Karpas-422 (cell line): ENCODE data around the gene TMEM144. TPM values are rescaled to one million over a fixed set of nuclear protein-coding genes. Genes with fewer than 3 reads are reported as not detected.

Experiments
- DNase-seq: peaks from one replicate; pipeline ENCODE4 v3.0.0-alpha.2; 2015
- H2AFZ ChIP-seq: fragments of 200-600 bp; sonication (generic); 2 replicates; pipeline ENCODE4 v1.6.1; 2014; ENCODE audit warnings: antibody characterized with exemption, low read length, mixed read lengths
- H3K27ac ChIP-seq: fragments of 200-600 bp; sonication (generic); 2 replicates; pipeline ENCODE4 v1.5.1; 2014; ENCODE audit warnings: mild to moderate bottlenecking, low read length, moderate library complexity
- H3K27me3 ChIP-seq: fragments of 200-600 bp; sonication (generic); 2 replicates; pipeline ENCODE4 v1.6.1; 2014; ENCODE audit warnings: low read length, mixed read lengths
- H3K36me3 ChIP-seq: fragments of 200-600 bp; sonication (generic); 2 replicates; pipeline ENCODE4 v1.6.1; 2014; ENCODE audit warnings: low read length, mixed read lengths; ENCODE audit not compliant: insufficient read depth
- H3K4me1 ChIP-seq: fragments of 200-600 bp; sonication (generic); 2 replicates; pipeline ENCODE4 v1.6.1; 2014; ENCODE audit warnings: mild to moderate bottlenecking, low read length, mixed read lengths
- H3K4me2 ChIP-seq: fragments of 200-600 bp; sonication (generic); 2 replicates; pipeline ENCODE4 v1.6.1; 2014; ENCODE audit warnings: low read length, low read depth, mild to moderate bottlenecking; ENCODE audit not compliant: poor library complexity, severe bottlenecking
- H3K4me3 ChIP-seq: fragments of 200-600 bp; sonication (generic); 2 replicates; pipeline ENCODE4 v1.5.1; 2014; ENCODE audit warnings: mild to moderate bottlenecking, antibody characterized with exemption, low read length, mixed read lengths
- H3K79me2 ChIP-seq: fragments of 200-600 bp; sonication (generic); 2 replicates; pipeline ENCODE4 v1.6.1; 2014; ENCODE audit warnings: mild to moderate bottlenecking, low read length, mixed read lengths
- H3K9ac ChIP-seq: fragments of 200-600 bp; sonication (generic); 2 replicates; pipeline ENCODE4 v1.6.0; 2014; ENCODE audit warnings: low read length
- H3K9me2 ChIP-seq: fragments of 200-600 bp; sonication (generic), shearing (Covaris generic); replicated peaks from 2 replicates; pipeline ENCODE4 v1.6.0; 2014; ENCODE audit warnings: mild to moderate bottlenecking, low read length, moderate library complexity; ENCODE audit not compliant: insufficient read depth
- H3K9me3 ChIP-seq: fragments of 300-700, 200-600 bp; sonication (generic); 2 replicates; pipeline ENCODE4 v1.6.1; 2014; ENCODE audit warnings: low read length, mixed read lengths
- H4K20me1 ChIP-seq: fragments of 200-600 bp; sonication (generic); 2 replicates; pipeline ENCODE4 v1.6.1; 2014; ENCODE audit warnings: mild to moderate bottlenecking, antibody characterized with exemption, low read length, low read depth; ENCODE audit not compliant: insufficient read depth
- total RNA-seq: library from RNA; depleted of rRNA; stranded (reverse); fragments of >200 nt; shearing (Covaris generic); gene quantifications from 2 replicates; pipeline ENCODE4 v1.2.3, GENCODE V29; 2014; ENCODE audit warnings: low replicate concordance

The TMEM144 gene
- total RNA-seq, 1 experiment from 2014 or later: not detected

DNA sequence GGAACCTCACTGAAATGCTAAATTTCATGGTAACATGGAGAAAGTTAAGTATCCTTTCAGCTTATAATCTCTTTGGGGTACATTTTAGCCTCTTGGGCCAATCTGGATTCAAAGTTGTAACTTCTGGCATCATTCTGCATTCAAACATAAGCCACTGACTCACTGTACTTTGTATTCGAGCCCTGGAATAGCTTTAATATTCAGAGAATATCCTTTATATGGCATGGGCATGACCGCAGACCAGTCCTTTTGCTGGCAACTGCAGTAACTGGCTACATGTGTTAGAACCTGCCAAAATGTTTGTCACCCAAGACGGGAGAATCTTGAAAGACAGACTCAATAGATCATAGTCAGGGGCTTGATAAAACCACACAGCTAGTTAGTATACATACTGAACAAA, 40.8 kb upstream of the TMEM144 start:
- H3K79me2 ChIP-seq: no peaks in the 10 kb centered on the region
- no peaks in the 10 kb centered on the region for H4K20me1 ChIP-seq
- H3K27me3 ChIP-seq: no peaks in the 10 kb centered on the region; the same call in 1 of the 2 replicates
- no peak overlapping the region for H2AFZ ChIP-seq
- H3K27ac ChIP-seq: no peak overlapping the region
- H3K4me1 ChIP-seq: peaks cover 12% of the 10 kb centered on the region
- H3K4me2 ChIP-seq: no peak overlapping the region
- no peaks in the 10 kb centered on the region for H3K9me3 ChIP-seq
- DNase-seq: no peak
- no peak overlapping the region for H3K9ac ChIP-seq
- no peak overlapping the region for H3K4me3 ChIP-seq
- no peaks in the 10 kb centered on the region for H3K36me3 ChIP-seq
- H3K9me2 ChIP-seq: no peaks in the 10 kb centered on the region

DNA sequence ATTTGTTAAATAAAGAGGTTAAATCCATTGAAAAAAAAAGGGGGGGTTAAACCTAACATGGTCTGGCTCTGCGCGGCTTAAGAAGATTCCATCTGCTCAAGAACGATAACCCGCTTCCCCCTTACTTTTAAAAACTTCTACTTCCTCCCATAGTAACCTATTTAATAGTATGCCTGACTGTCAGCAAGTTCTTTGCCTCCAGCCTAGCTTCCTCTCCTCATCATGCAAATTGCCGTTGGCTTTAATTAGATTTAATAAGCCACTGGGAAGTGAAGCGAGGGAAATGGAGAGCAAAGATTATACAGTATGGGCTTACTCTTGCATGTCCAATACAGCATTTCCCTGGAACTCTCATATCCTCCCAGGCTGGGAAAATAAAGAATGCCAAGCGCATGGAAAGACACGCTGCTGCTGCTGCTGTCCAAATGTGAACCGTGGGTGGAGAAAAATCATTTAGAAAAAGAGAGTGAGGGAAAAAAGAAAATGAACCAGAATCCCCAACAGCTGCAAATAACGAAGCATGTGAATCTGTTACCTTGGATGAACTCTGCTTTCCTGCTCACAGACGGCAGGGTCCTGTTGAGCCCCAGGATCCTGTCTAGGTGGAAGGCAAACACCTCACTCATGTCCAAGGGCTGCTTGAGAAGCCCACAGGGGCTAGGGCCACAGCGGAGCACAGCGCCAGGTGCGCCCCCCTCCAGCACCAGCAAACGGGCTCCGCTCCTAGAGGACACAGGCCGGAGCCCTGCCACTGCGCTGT, 40.2 kb upstream of the TMEM144 start:
- H3K9me2 ChIP-seq: no peaks in the 10 kb centered on the region
- H3K4me3 ChIP-seq: no peak overlapping the region
- no peak overlapping the region for H3K9ac ChIP-seq

DNA sequence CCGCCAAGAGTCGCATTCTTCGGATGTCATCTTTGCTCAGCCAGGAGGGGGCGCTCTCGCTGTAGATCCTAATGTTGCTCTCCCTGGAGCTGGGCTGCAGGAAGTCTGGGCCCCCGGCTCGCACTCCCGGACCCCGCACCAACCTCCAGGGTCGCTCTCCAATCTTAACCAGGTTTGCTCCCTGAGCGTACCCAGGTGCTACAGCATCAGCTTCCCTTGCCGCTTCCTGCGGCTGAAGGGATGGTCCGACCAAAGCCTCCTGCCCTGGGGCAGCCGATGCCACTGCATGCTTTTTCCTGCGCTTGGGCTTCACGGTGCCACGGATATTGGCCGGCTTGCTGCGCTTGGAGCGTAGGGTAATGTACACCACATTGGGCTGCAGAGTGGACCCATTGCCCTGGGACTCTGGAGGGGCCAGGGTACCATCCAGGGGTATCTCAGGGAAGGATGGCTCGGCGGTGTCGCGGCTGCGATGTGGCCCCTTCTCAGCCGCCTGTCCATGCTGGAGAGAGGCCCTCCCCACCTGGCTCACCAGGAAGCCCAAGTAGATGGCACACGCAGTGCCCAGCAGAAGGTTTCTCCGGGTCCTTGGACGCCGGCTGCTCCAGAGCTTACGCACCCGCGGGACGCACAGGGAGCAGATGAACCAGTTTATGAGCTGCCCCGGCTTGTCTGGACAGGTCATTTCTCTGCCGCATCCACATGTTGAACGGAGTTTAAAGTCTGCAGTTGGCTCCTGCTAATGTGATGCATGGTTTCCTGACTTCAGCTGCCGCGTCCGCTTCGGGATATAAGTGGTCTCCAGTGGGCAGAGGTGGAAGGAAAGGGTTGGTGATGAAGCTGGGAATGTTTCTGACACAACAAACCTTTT, 39.4 kb upstream of the TMEM144 start:
- no peak overlapping the region for H3K4me2 ChIP-seq
- no peak overlapping the region for H3K27ac ChIP-seq
- H3K27me3 ChIP-seq: no peaks in the 10 kb centered on the region; the same call in none of the 2 replicates
- no peaks in the 10 kb centered on the region for H3K9me2 ChIP-seq
- no peaks in the 10 kb centered on the region for H3K9me3 ChIP-seq
- H3K4me3 ChIP-seq: no peak overlapping the region
- no peaks in the 10 kb centered on the region for H4K20me1 ChIP-seq
- H3K4me1 ChIP-seq: peaks cover 12% of the 10 kb centered on the region
- no peak overlapping the region for H3K9ac ChIP-seq
- no peak overlapping the region for H2AFZ ChIP-seq
- DNase-seq: peak; percentile 59
- no peaks in the 10 kb centered on the region for H3K79me2 ChIP-seq
- no peaks in the 10 kb centered on the region for H3K36me3 ChIP-seq

More for the DNA sequence above, 40.2 kb upstream of the TMEM144 start:
- Histone ChIP-seq H3K36me3 (no peaks in the 10 kb centered on the region), H3K27ac (no peak overlapping the region), H4K20me1 (no peaks in the 10 kb centered on the region), H3K27me3 (no peaks in the 10 kb centered on the region; the same call in none of the 2 replicates), H3K4me1 (peaks cover 12% of the 10 kb centered on the region), H2AFZ (no peak overlapping the region; the same call in 1 of the 2 replicates), H3K79me2 (no peaks in the 10 kb centered on the region), H3K4me2 (no peak overlapping the region), H3K9me3 (no peaks in the 10 kb centered on the region)
- peak; percentile 56 for DNase-seq

DNA sequence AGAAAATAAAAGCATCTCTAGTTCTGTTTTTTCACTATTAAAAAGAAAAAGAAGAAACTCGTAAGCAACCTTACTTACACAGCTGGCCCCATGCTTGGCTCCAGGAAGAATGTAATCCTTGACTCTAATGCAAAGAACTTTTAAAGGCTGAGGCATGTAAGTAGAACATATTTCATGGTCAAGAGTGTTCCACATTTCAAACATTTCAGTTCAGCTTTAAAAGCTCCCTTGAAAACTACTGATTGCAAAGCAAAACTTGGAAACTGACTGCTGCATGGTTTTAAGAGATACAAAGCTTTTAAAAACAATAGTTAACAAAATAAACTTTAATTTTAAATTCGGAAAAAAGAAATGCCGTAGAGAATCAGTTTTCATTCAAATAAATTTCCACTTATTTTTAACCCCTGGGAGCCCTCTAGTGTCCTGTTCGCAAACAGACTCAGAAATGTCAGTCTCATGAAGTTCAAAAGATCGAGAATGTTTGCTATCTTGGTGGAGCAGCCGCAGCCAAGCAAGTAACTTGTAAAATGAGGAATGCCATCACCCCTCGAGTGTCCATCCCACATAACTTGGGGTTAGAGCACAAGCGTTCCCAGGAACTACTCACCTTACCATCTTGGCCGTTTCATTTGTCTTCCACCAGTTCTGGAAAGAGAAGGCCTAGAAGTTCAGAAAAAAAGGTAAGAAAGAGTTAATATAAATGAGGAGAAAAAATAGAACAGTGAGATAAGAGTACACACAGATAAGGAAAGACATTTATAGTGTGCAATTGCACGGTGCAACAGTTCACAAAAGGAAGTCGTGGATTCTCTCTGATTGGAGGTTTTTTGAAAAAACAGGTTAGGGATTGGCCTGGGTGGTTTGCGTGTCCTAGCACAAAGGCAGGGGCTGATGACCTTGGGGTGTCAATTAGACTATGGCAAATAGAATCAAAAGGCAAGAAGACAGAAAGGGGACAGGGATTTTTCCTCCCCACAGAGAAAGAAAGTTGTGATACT, 37.7 kb upstream of the TMEM144 start, which contains the start of gene GASK1B:
Gene GASK1B, minus strand, starts transcription at position 765 of the 998 bp plus-strand sequence. CDS start 1,650 bp downstream, outside the sequence.
- no peaks in the 10 kb centered on the region for H3K9me2 ChIP-seq
- H4K20me1 ChIP-seq: no peaks in the 10 kb centered on the region
- no peaks in the 10 kb centered on the region for H3K79me2 ChIP-seq
- 0 out of 2 replicates have a peak within 1 kb of the TSS, but pooled peaks have one; percentile 44 for H2AFZ ChIP-seq
- H3K4me1 ChIP-seq: peaks cover 12% of the 10 kb centered on the region
- no peaks in the 10 kb centered on the region; the same call in none of the 2 replicates for H3K27me3 ChIP-seq
- no peak within 1 kb of the TSS for H3K9ac ChIP-seq
- no peaks in the 10 kb centered on the region for H3K36me3 ChIP-seq
- H3K4me3 ChIP-seq: no peak within 1 kb of the TSS
- H3K27ac ChIP-seq: no peak within 1 kb of the TSS
- peak within 1 kb of the TSS; percentile 13 for H3K4me2 ChIP-seq
- H3K9me3 ChIP-seq: no peaks in the 10 kb centered on the region
- peak; percentile 73 for DNase-seq

DNA sequence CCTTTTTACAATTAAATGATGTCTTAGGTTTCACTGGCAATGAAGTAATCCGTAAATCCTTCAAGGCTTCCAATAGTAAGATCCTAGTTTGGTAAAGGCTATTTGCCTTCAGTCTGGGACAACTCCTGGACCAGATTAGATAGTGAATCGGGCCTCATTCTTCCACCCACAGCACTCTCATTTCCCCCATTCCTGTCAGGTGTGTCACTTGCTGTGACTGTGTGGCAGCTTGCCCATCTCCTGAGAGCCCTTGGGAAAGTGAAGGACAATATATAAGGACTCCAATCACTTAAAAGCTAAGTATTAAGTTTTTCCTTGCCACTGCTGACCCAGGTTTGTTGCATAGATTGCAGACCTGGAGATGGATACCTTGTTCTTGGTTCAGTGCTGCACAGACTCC, 34.2 kb upstream of the TMEM144 start:
- no peak for DNase-seq
- Histone ChIP-seq H3K9me3 (no peaks in the 10 kb centered on the region), H3K4me2 (no peak overlapping the region), H3K27ac (no peak overlapping the region), H3K4me3 (no peak overlapping the region), H3K9ac (no peak overlapping the region), H3K36me3 (no peaks in the 10 kb centered on the region), H3K4me1 (peaks cover 5% of the 10 kb centered on the region), H2AFZ (no peak overlapping the region), H3K9me2 (no peaks in the 10 kb centered on the region), H4K20me1 (no peaks in the 10 kb centered on the region), H3K79me2 (no peaks in the 10 kb centered on the region), H3K27me3 (no peaks in the 10 kb centered on the region; the same call in 1 of the 2 replicates)

DNA sequence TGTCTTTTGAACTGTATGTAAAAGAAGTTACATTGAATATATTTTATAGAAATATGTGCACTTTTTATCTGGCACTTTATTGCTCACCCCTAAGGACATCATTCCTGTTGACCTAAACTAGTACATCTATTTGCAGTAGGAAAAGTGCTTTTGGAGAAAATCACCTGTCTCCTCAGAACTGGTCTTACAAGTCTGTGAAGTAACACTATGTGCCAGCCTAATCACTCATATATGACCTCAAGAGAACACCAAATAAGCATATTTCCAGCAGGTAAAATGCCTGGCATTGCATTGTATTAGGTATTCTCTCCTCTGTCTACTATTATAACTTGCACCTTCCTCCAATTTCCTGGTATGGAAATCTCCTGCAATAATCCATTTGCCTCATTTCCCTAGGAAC, 33.5 kb upstream of the TMEM144 start:
- H3K4me3 ChIP-seq: no peak overlapping the region
- H3K79me2 ChIP-seq: no peaks in the 10 kb centered on the region
- no peak overlapping the region for H3K27ac ChIP-seq
- DNase-seq: no peak
- no peak overlapping the region for H3K9ac ChIP-seq
- no peaks in the 10 kb centered on the region; the same call in 1 of the 2 replicates for H3K27me3 ChIP-seq
- no peak overlapping the region for H2AFZ ChIP-seq
- no peaks in the 10 kb centered on the region for H3K9me2 ChIP-seq
- no peaks in the 10 kb centered on the region for H3K9me3 ChIP-seq
- H3K4me1 ChIP-seq: peaks cover 5% of the 10 kb centered on the region
- no peaks in the 10 kb centered on the region for H3K36me3 ChIP-seq
- no peaks in the 10 kb centered on the region for H4K20me1 ChIP-seq
- no peak overlapping the region for H3K4me2 ChIP-seq

DNA sequence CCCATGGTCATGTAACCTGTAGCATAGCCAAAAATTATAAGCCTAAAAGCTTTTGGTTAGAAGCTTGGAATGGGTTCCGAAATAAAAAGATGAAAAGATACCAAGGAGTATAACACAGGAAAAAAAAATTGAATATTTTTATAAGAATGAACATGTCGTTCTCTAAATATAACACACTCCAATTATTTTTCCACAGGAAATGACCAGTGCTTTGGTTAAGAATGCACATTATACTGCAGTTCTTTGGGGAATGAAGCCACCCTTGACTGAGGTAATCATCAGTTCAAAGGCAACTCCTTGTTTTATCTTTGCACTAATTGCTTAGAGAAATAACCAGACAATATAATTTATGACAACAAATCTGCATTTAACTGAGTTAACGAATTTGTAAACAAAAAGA, 30.8 kb upstream of the TMEM144 start:
- DNase-seq: no peak
- Histone ChIP-seq H3K9me3 (no peaks in the 10 kb centered on the region), H3K9ac (no peak overlapping the region), H3K36me3 (no peaks in the 10 kb centered on the region), H2AFZ (no peak overlapping the region), H3K9me2 (no peaks in the 10 kb centered on the region), H3K27ac (no peak overlapping the region), H3K4me3 (no peak overlapping the region), H3K79me2 (no peaks in the 10 kb centered on the region), H4K20me1 (no peaks in the 10 kb centered on the region), H3K4me1 (no peaks in the 10 kb centered on the region), H3K4me2 (no peak overlapping the region), H3K27me3 (no peaks in the 10 kb centered on the region; the same call in 1 of the 2 replicates)
